GM19452 (cell line): Measurements from ENCODE around the gene DUS3L.

ENCODE experiments used
- ATAC-seq: cut with Tn5 transposase; IDR thresholded peaks from one replicate; pipeline ENCODE4 v1.9.1; 2021; ENCODE audit not compliant: unreplicated experiment

The DUS3L gene

GRCh38 chr19:5822181-5822844 lies 31.4 kb upstream of the DUS3L start:
- no peak for ATAC-seq

GRCh38 chr19:5821521-5822180 lies 30.7 kb upstream of the DUS3L start:
- no peak for ATAC-seq

GRCh38 chr19:5820785-5821184 lies 29.8 kb upstream of the DUS3L start:
- ATAC-seq = no peak

GRCh38 chr19:5818594-5818993 lies 27.6 kb upstream of the DUS3L start:
- no peak for ATAC-seq

- ATAC-seq = no peak
Observed at GRCh38 chr19:5817218-5817617, 26.3 kb upstream of the DUS3L start.

GRCh38 chr19:5814852-5815246 lies 23.9 kb upstream of the DUS3L start:
- ATAC-seq = no peak

GRCh38 chr19:5814123-5814851 lies 23.3 kb upstream of the DUS3L start:
- no peak for ATAC-seq

GRCh38 chr19:5811117-5811516 lies 20.2 kb upstream of the DUS3L start:
- ATAC-seq = no peak

- ATAC-seq = no peak
Observed at GRCh38 chr19:5809469-5809868, 18.5 kb upstream of the DUS3L start.

GRCh38 chr19:5809053-5809452 lies 18.1 kb upstream of the DUS3L start:
- no peak for ATAC-seq

GRCh38 chr19:5808120-5808816 lies 17.3 kb upstream of the DUS3L start:
- no peak for ATAC-seq

GRCh38 chr19:5806905-5807304 lies 15.9 kb upstream of the DUS3L start:
- no peak for ATAC-seq

- no peak for ATAC-seq
Observed at GRCh38 chr19:5806133-5806489, 15.1 kb upstream of the DUS3L start.

- no peak for ATAC-seq
Observed at GRCh38 chr19:5805462-5806132, 14.6 kb upstream of the DUS3L start.

- no peak for ATAC-seq
Observed at GRCh38 chr19:5804516-5805461, 13.8 kb upstream of the DUS3L start, which contains the start of gene NRTN. Gene NRTN, plus strand, starts transcription at chr19:5805067. Its CDS starts 19,099 bp downstream, at chr19:5824166.

- ATAC-seq = peak; percentile 55
Observed at GRCh38 chr19:5803752-5804515, 13.0 kb upstream of the DUS3L start.

GRCh38 chr19:5803441-5803751 lies 12.4 kb upstream of the DUS3L start:
- ATAC-seq = no peak

- no peak for ATAC-seq
Observed at GRCh38 chr19:5801796-5802619, 11.0 kb upstream of the DUS3L start.
